Right lobe of liver (tissue), 4 donors: Measurements from ENCODE around the gene UBC.

ENCODE experiments used
- CTCF ChIP-seq, 4 donors: fragments of 200-600 bp in 3 of 4; fragments of 450-650 bp in 1 of 4; IDR thresholded peaks; one replicate each; pipeline versions ENCODE4 v1.5.1 to v1.8.0; 2016 to 2022; ENCODE audit warnings: antibody characterized with exemption in 4 of 4, mild to moderate bottlenecking in 2 of 4
- POLR2A ChIP-seq: fragments of 450-650 bp; IDR thresholded peaks from one replicate; pipeline ENCODE4 v1.6.1; 2017; ENCODE audit warnings: antibody characterized with exemption, mild to moderate bottlenecking
- donor health status: DM: no; HTN: no; CAD: no.
- donor health status: DM: no; HTN: no; CAD: no.
- donor health status: DM: no; HTN: yes; CAD: no.

GRCh38 chr12:124868252-124869058 is 46.0 kb downstream of the UBC start:
- TF ChIP-seq CTCF (IDR thresholded peaks at IDR 0.05) (no peak), POLR2A (no peak)
